Prostate gland (tissue), 2 donors: ENCODE data around the gene MAPK8IP1. TPM values are rescaled to one million over a fixed set of nuclear protein-coding genes. Genes with fewer than 3 reads are reported as not detected.

Experiments used
- DNase-seq: peaks from one replicate; pipeline ENCODE4 v3.0.0-alpha.2; 2019; ENCODE audit warnings: low spot score
- H3K27ac ChIP-seq, 2 donors: fragments of 200-600 bp; sonication (generic); 2 replicates each; pipeline ENCODE4 v1.5.1; 2017 to 2019
- H3K27me3 ChIP-seq: fragments of 200-600 bp; sonication (generic); replicated peaks from 2 replicates; pipeline ENCODE4 v1.5.1; 2019; ENCODE audit not compliant: insufficient read depth
- H3K36me3 ChIP-seq, 2 donors: fragments of 200-600 bp; sonication (generic); 1 replicate in 1 of 2; 2 replicates in 1 of 2; pipeline versions ENCODE4 v1.5.1 to v1.8.1; 2017 to 2019
- H3K4me1 ChIP-seq: fragments of 200-600 bp; sonication (generic); replicated peaks from 2 replicates; pipeline ENCODE4 v1.5.1; 2019
- H3K4me3 ChIP-seq, 2 donors: fragments of 200-600 bp; sonication (generic); 2 replicates each; pipeline ENCODE4 v1.5.1; 2017 to 2019
- H3K9me3 ChIP-seq: fragments of 200-600 bp; sonication (generic); 2 replicates; pipeline ENCODE4 v1.5.1; 2017
- POLR2A ChIP-seq: fragments of 450-650 bp; IDR thresholded peaks from one replicate; pipeline ENCODE4 v1.6.1; 2016; ENCODE audit warnings: antibody characterized with exemption, mild to moderate bottlenecking
- POLR2AphosphoS5 ChIP-seq: sonication (generic); formaldehyde crosslinking; IDR thresholded peaks from one replicate; pipeline ENCODE4 v1.6.1; 2017; ENCODE audit warnings: antibody characterized with exemption
- WGBS: methylation state at CpG from one replicate; pipeline ENCODE4 v1.1.5; 2018; 5-methylcytosine and 5-hydroxymethylcytosine counted together
- intact Hi-C: fragments of 100-400 bp; cut with DNase I; formaldehyde crosslinking; loops from one replicate; pipeline ENCODE4 v1.14.2; 2022
- total RNA-seq, 2 donors: library from RNA; depleted of rRNA; stranded (reverse); fragments of >200 nt; gene quantifications; one replicate each; pipeline ENCODE4 v1.1.0, GENCODE V29; 2016
- TF ChIP-seq, protein P1 (sequence below), 4 experiments: fragments of 200-600 bp in 2 of 4; fragments of 450-650 bp in 2 of 4; sonication (generic) in 2 of 4; IDR thresholded peaks; 1 replicate in 3 of 4; 2 replicates in 1 of 4; pipeline ENCODE4 v1.5.1; 2016 to 2019; ENCODE audit warnings: antibody characterized with exemption in 4 of 4, mild to moderate bottlenecking in 2 of 4, moderate library complexity in 2 of 4

MAPK8IP1 gene
- total RNA-seq, 2 donors from 2014 or later, result 19.8 to 46.9 TPM

DNA sequence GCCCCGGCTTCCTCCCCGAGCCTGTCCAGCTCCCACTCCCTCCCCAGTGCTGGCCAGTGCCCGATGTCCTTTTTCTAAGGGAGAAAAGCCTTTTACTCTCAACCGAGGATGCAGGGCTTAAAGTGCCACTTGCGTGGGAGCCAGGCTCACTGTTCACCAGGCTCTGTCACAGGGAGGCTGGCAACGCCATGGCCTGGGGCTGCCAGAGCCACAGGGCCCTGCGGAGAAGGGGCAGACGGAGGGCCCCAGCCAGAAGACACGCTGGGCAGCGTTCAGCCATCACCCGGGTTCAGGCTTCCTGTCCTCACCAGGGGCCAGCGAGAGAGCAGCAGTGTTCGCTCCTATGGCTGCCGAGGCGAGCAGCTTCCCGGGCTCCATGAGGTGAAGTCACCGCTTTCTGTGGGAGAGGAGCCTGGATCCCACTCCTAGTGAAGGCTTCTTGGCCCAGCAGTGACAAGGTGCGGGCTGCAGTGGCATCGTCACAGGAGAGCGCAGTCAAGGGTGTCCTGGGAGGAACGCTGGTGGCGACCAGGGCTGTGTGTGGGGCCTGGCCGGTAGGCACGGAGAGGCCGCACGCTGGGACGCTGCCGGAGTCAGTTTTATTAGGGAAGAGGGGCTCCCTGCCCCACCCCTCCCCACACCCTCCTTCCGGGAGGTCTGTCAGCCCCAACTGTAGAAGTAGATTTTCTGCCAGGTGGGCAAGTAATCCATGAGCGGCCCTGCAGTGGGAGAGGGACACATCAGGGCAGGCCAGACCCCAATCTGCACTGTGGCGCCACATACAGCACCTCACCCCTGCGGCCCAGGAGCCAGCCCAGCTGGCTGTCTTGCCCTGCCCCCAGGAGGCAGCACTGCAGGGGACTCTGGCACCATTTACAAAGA is 24.4 kb downstream of the MAPK8IP1 start:
- Histone ChIP-seq H3K27me3 (no peaks in the 10 kb centered on the region), H3K9me3 (no peaks in the 10 kb centered on the region), H3K4me1 (no peaks in the 10 kb centered on the region), H3K27ac (no peak overlapping the region), H3K36me3 (peaks cover 9 to 12% of the 10 kb centered on the region in 2 donors), H3K4me3 (no peak overlapping the region)
- intact Hi-C loops, result no loop called here
- DNase-seq, result no peak
- no peak for TF ChIP-seq POLR2A
- TF ChIP-seq POLR2AphosphoS5, result no peak
- TF ChIP-seq, protein P1, sequence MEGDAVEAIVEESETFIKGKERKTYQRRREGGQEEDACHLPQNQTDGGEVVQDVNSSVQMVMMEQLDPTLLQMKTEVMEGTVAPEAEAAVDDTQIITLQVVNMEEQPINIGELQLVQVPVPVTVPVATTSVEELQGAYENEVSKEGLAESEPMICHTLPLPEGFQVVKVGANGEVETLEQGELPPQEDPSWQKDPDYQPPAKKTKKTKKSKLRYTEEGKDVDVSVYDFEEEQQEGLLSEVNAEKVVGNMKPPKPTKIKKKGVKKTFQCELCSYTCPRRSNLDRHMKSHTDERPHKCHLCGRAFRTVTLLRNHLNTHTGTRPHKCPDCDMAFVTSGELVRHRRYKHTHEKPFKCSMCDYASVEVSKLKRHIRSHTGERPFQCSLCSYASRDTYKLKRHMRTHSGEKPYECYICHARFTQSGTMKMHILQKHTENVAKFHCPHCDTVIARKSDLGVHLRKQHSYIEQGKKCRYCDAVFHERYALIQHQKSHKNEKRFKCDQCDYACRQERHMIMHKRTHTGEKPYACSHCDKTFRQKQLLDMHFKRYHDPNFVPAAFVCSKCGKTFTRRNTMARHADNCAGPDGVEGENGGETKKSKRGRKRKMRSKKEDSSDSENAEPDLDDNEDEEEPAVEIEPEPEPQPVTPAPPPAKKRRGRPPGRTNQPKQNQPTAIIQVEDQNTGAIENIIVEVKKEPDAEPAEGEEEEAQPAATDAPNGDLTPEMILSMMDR (IDR thresholded peaks at IDR 0.05), result no peak
- 86% methylated on average over 32 of the region's 32 CpGs for WGBS

DNA sequence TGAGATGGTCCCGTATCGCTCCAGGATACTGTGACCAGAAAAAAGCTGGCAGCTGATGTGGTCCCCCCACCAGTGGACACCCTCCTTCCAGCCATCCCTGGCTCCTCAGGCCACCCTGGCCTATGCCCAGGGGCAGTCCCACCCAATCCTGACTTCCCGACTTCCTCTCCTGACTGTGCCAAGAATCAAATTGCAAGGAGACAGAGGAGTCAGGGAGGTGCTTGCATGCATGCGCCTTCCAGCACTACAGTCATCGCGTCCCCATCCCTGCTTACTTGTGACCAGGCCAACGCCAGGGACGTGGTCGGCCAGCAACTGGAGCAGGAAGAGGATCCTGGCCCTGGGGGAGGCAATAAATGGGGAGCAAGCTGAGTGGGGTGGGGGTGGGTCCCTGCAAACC is 25.2 kb downstream of the MAPK8IP1 start:
- no peak for TF ChIP-seq POLR2A
- no peak for TF ChIP-seq POLR2AphosphoS5
- TF ChIP-seq, protein P1 (IDR thresholded peaks at IDR 0.05), result no peak
- Histone ChIP-seq H3K9me3 (no peaks in the 10 kb centered on the region), H3K27me3 (no peaks in the 10 kb centered on the region), H3K4me3 (no peak overlapping the region), H3K36me3 (peaks cover 9 to 12% of the 10 kb centered on the region in 2 donors), H3K4me1 (no peaks in the 10 kb centered on the region), H3K27ac (no peak overlapping the region)
- 82% methylated on average over 9 of the region's 9 CpGs for WGBS
- intact Hi-C loops, result no loop called here
- no peak for DNase-seq

DNA sequence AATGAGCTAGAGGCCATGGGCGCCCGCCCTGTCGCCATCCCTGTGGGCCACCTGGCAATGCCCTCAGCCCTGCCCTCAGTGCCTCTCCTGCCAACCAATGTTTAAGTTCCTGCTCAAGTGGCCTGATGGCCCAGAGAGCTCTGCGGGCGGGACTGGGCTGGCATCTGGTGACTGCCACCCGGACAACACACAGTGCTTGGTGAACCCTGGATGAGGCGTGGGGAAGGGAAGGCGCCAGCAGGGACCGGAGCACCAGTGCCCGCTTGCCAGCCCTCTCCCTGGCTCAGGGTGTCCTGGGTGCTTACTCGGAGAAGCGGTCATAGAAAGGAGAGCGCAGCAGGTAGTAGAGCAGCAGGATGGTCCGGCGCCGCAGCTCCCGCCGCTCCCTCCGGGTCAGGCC is 28.1 kb downstream of the MAPK8IP1 start:
- intact Hi-C loops, result no loop called here
- H3K27ac ChIP-seq, result no peak overlapping the region
- H3K4me3 ChIP-seq, result no peak overlapping the region
- TF ChIP-seq, protein P1 (IDR thresholded peaks at IDR 0.05), result no peak
- TF ChIP-seq POLR2AphosphoS5 (no peak), POLR2A (no peak)
- H3K9me3 ChIP-seq, result no peaks in the 10 kb centered on the region
- H3K27me3 ChIP-seq, result no peaks in the 10 kb centered on the region
- no peak for DNase-seq
- WGBS, result 95% methylated on average over 19 of the region's 19 CpGs
- peaks cover 9 to 12% of the 10 kb centered on the region in 2 donors for H3K36me3 ChIP-seq
- H3K4me1 ChIP-seq, result peaks cover 9% of the 10 kb centered on the region

DNA sequence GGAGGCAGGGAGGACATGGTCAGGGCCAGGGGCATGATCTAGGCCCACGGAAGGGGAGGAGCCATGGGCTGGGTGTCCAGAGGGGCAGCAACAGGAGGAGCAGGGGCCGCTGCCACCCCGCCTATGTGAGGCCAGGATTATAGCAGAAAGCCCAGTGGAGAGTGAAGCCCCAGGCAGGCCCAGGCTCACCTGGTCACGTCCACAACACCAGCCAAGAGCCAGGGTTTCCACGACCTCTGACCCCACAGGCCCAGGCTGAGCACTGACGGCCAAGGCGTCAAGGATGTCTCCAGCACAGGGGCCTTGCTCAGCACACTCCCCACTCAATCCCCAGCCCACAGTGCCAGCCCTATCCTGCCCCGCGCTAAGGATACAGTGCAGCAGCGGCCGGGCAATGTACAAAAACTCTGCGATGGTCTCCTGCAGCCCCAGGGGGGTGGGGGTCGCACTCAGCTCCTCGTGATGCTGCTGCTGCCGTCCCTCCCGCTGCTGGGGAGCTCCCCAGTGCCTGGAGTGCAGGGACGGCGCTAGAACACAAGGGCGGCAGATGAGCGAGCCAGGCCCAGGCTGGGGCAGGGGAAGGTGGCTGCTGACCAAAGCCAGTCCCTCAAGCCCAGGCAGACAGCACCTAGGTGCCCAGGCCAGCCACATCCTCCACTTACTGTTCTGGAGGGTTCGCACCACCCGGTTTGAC is 28.6 kb downstream of the MAPK8IP1 start:
- TF ChIP-seq POLR2AphosphoS5 (no peak), POLR2A (no peak)
- TF ChIP-seq, protein P1 (IDR thresholded peaks at IDR 0.05), result no peak
- Histone ChIP-seq H3K27me3 (no peaks in the 10 kb centered on the region), H3K36me3 (peaks cover 9 to 12% of the 10 kb centered on the region in 2 donors), H3K4me1 (peaks cover 9% of the 10 kb centered on the region), H3K9me3 (no peaks in the 10 kb centered on the region), H3K27ac (no peak overlapping the region), H3K4me3 (no peak overlapping the region)
- 84% methylated on average over 20 of the region's 22 CpGs for WGBS
- intact Hi-C loops, result no loop called here
- DNase-seq, result no peak
